ENCODE data around the gene CCDC120.

Gene CCDC120

GRCh38 chrX:49070988-49071387, 12.2 kb downstream of the CCDC120 start:
- no peak for TF ChIP-seq TAF1 (IDR thresholded peaks at IDR 0.05; ENCODE audit: low read depth)
- no peak for TF ChIP-seq YY1 (IDR thresholded peaks at IDR 0.05; ENCODE audit: low read depth)
- TF ChIP-seq, protein P1, sequence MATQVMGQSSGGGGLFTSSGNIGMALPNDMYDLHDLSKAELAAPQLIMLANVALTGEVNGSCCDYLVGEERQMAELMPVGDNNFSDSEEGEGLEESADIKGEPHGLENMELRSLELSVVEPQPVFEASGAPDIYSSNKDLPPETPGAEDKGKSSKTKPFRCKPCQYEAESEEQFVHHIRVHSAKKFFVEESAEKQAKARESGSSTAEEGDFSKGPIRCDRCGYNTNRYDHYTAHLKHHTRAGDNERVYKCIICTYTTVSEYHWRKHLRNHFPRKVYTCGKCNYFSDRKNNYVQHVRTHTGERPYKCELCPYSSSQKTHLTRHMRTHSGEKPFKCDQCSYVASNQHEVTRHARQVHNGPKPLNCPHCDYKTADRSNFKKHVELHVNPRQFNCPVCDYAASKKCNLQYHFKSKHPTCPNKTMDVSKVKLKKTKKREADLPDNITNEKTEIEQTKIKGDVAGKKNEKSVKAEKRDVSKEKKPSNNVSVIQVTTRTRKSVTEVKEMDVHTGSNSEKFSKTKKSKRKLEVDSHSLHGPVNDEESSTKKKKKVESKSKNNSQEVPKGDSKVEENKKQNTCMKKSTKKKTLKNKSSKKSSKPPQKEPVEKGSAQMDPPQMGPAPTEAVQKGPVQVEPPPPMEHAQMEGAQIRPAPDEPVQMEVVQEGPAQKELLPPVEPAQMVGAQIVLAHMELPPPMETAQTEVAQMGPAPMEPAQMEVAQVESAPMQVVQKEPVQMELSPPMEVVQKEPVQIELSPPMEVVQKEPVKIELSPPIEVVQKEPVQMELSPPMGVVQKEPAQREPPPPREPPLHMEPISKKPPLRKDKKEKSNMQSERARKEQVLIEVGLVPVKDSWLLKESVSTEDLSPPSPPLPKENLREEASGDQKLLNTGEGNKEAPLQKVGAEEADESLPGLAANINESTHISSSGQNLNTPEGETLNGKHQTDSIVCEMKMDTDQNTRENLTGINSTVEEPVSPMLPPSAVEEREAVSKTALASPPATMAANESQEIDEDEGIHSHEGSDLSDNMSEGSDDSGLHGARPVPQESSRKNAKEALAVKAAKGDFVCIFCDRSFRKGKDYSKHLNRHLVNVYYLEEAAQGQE (IDR thresholded peaks at IDR 0.05; ENCODE audit: low read depth), result no peak
- TF ChIP-seq CEBPB (IDR thresholded peaks at IDR 0.05), result no peak
- TF ChIP-seq, protein P2, sequence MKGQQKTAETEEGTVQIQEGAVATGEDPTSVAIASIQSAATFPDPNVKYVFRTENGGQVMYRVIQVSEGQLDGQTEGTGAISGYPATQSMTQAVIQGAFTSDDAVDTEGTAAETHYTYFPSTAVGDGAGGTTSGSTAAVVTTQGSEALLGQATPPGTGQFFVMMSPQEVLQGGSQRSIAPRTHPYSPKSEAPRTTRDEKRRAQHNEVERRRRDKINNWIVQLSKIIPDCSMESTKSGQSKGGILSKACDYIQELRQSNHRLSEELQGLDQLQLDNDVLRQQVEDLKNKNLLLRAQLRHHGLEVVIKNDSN (IDR thresholded peaks at IDR 0.05), result no peak
- TF ChIP-seq TEAD4 (IDR thresholded peaks at IDR 0.05), result no peak
- no peak for TF ChIP-seq RAD21 (IDR thresholded peaks at IDR 0.05; ENCODE audit: low read depth)
- no peak for TF ChIP-seq TCF12 (IDR thresholded peaks at IDR 0.05; ENCODE audit: low read depth)
- TF ChIP-seq CREB1 (IDR thresholded peaks at IDR 0.05; ENCODE audit: low read depth), result no peak
- TF ChIP-seq, protein P3, sequence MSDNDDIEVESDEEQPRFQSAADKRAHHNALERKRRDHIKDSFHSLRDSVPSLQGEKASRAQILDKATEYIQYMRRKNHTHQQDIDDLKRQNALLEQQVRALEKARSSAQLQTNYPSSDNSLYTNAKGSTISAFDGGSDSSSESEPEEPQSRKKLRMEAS (IDR thresholded peaks at IDR 0.05), result no peak
- no peak for TF ChIP-seq FOXM1 (IDR thresholded peaks at IDR 0.05; ENCODE audit: borderline replicate concordance, low read depth)
- no peak for TF ChIP-seq EP300 (IDR thresholded peaks at IDR 0.05; ENCODE audit: borderline replicate concordance)
- TF ChIP-seq NFIC (IDR thresholded peaks at IDR 0.05), result no peak
- no peak for TF ChIP-seq EGR1 (IDR thresholded peaks at IDR 0.05)
- TF ChIP-seq ZBTB7A (IDR thresholded peaks at IDR 0.05; ENCODE audit: low read depth), result no peak

GRCh38 chrX:49071877-49072711, 13.3 kb downstream of the CCDC120 start:
- no peak for TF ChIP-seq TAF1 (IDR thresholded peaks at IDR 0.05; ENCODE audit: low read depth)
- TF ChIP-seq YY1 (IDR thresholded peaks at IDR 0.05; ENCODE audit: low read depth), result no peak
- TF ChIP-seq, protein P3 (IDR thresholded peaks at IDR 0.05), result no peak
- TF ChIP-seq, protein P1 (IDR thresholded peaks at IDR 0.05; ENCODE audit: low read depth), result no peak
- TF ChIP-seq EP300 (IDR thresholded peaks at IDR 0.05; ENCODE audit: borderline replicate concordance), result no peak
- no peak for TF ChIP-seq FOXM1 (IDR thresholded peaks at IDR 0.05; ENCODE audit: borderline replicate concordance, low read depth)
- TF ChIP-seq, protein P2 (IDR thresholded peaks at IDR 0.05), result no peak
- no peak for TF ChIP-seq TCF12 (IDR thresholded peaks at IDR 0.05; ENCODE audit: low read depth)
- no peak for TF ChIP-seq EGR1 (IDR thresholded peaks at IDR 0.05)

GRCh38 chrX:49072712-49073095, 13.9 kb downstream of the CCDC120 start:
- TF ChIP-seq RAD21 (IDR thresholded peaks at IDR 0.05; ENCODE audit: low read depth) (no peak), CEBPB (IDR thresholded peaks at IDR 0.05) (no peak), EP300 (IDR thresholded peaks at IDR 0.05; ENCODE audit: borderline replicate concordance) (no peak), ZBTB7A (IDR thresholded peaks at IDR 0.05; ENCODE audit: low read depth) (no peak), CREB1 (IDR thresholded peaks at IDR 0.05; ENCODE audit: low read depth) (no peak), TCF12 (IDR thresholded peaks at IDR 0.05; ENCODE audit: low read depth) (no peak), TEAD4 (IDR thresholded peaks at IDR 0.05) (no peak), YY1 (IDR thresholded peaks at IDR 0.05; ENCODE audit: low read depth) (no peak), TAF1 (IDR thresholded peaks at IDR 0.05; ENCODE audit: low read depth) (no peak), NFIC (IDR thresholded peaks at IDR 0.05) (no peak), FOXM1 (IDR thresholded peaks at IDR 0.05; ENCODE audit: borderline replicate concordance, low read depth) (no peak)
- TF ChIP-seq, protein P2 (IDR thresholded peaks at IDR 0.05), result no peak
- TF ChIP-seq, protein P3 (IDR thresholded peaks at IDR 0.05), result no peak

- TF ChIP-seq YY1 (IDR thresholded peaks at IDR 0.05; ENCODE audit: low read depth) (peak; percentile 56; the same call in 1 of the 2 replicates), EGR1 (IDR thresholded peaks at IDR 0.05) (peak; percentile 60), TAF1 (IDR thresholded peaks at IDR 0.05; ENCODE audit: low read depth) (no peak), FOXM1 (IDR thresholded peaks at IDR 0.05; ENCODE audit: borderline replicate concordance, low read depth) (no peak), TEAD4 (IDR thresholded peaks at IDR 0.05) (no peak), CEBPB (IDR thresholded peaks at IDR 0.05) (peak; percentile 24; the same call in 1 of the 2 replicates), NFIC (IDR thresholded peaks at IDR 0.05) (no peak), CREB1 (IDR thresholded peaks at IDR 0.05; ENCODE audit: low read depth) (no peak), ZBTB7A (IDR thresholded peaks at IDR 0.05; ENCODE audit: low read depth) (no peak), TCF12 (IDR thresholded peaks at IDR 0.05; ENCODE audit: low read depth) (0 out of 2 replicates have a peak, but pooled peaks have one; percentile 34)
- TF ChIP-seq, protein P2 (IDR thresholded peaks at IDR 0.05), result peak; percentile 96
- TF ChIP-seq, protein P3 (IDR thresholded peaks at IDR 0.05), result peak; percentile 94
Observed at GRCh38 chrX:49073601-49074575, 15.1 kb downstream of the CCDC120 start, which contains the start of gene PRAF2. Gene PRAF2, minus strand, starts transcription at chrX:49074002. Its CDS starts 15 bp downstream, at chrX:49073987.
